Activated CD4-positive, CD25-positive, alpha-beta regulatory T cell (primary cell): ENCODE results near the gene CD7.

Experiments used
- DNase-seq, 4 experiments: peaks; one replicate each; lab custom pipeline; 2025; lab: John Stamatoyannopoulos, UW

The CD7 gene

DNA sequence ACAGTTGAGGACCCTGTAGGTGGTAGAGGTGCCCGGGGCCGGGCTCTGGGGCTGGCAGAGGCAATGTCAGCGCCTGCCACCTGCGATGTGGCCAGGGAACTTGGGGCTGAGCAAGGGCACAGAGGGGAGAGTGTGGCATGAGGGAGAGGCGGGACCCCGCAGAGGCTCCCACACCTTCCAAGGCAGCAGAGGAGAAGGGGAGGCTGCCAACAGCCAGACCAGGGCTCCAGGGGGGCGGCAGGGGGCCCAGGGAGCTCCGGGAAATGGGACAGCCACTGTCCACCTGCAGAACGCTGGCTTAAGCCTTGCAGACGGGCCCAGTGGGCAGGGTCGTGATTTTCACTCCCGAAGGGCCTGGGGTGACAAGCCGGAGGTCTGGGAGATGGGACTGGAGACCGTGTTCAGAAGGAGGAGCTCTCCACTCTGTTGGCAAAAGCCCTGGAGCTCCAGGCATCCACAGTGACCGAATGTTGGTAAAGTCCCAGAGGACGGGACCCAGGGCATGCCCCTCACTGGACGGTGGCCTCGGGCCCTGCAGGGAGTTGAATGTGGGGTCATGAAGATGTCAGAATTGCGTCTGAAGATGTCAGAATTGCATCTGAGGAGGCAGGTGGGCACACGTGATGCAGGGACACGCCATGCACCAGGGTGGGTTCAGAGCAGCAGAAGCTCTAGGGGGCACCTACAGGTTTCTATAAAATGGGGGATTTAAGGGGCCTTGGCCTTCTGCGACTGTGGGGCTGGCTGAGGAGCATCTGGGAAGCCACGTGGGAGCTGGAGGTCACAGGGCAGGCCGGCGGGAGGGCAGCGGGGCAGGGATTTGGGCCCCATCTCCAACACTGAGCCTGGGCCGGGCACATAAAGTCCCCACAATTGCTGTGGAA is 18.6 kb downstream of the CD7 start:
- DNase-seq = no peak

DNA sequence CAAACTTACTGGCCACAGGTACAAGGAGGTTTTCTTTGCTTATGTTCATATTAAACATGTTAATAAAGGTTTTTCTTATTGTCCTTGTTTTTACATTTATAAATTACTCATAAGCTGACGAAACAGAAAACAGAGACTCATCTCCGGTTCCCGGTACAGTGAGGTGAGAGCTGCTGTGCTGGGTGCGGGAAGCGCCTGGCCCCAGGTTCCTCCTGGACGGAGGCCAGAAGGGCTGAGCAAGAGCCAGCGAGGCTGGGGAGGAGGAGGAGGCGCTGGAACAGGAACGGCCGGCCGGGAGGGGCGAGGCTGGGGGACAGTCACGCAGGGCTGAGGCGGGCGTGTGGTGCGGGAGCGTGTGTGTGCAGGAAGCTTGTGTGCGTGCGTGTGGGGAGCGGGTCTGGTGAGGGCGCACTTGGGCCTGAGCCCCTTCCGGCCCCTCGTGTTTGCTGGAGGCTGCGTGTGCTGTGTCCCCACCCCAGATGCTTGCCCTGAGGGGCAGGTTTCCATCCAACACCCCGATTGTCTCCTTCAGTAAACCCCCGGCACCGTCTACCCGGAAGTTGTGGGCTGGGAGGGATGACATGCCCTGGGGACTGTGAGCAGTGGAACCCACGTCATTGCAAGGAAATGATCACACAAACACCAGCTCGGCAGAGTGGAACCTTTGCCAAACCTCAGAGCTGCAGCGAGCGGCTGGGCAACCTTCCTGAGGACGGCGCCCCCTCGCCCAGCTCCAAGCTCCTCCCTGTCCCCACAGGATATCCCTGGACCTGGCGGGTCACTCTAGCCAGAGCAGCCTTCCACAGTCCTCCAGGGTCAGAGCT is 19.5 kb downstream of the CD7 start:
- DNase-seq = peak; percentile 72 to 87 (median 84)

DNA sequence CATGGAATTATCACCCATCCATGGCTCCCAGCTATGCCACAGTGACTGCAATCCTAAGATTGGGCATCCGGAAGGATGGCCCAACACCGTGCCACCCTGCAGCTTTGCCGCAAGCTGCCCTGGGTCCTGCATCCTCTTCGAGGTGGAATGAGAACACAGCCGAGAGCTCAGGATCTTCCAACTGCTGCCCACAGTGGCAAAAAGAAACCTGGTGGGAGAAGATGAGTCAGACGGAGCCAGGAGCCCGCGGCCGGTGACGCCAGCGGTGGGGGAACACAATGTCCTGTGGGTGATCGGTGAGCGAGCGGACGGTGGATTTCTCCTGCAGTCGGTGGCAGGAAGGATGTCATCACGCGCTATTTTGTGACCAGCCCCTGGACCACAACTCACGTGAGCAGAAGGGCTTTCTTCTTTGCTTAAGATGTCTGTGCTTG is 20.1 kb downstream of the CD7 start:
- peak in 3 of 4 experiments; percentile 55 to 62 (median 55) for DNase-seq

DNA sequence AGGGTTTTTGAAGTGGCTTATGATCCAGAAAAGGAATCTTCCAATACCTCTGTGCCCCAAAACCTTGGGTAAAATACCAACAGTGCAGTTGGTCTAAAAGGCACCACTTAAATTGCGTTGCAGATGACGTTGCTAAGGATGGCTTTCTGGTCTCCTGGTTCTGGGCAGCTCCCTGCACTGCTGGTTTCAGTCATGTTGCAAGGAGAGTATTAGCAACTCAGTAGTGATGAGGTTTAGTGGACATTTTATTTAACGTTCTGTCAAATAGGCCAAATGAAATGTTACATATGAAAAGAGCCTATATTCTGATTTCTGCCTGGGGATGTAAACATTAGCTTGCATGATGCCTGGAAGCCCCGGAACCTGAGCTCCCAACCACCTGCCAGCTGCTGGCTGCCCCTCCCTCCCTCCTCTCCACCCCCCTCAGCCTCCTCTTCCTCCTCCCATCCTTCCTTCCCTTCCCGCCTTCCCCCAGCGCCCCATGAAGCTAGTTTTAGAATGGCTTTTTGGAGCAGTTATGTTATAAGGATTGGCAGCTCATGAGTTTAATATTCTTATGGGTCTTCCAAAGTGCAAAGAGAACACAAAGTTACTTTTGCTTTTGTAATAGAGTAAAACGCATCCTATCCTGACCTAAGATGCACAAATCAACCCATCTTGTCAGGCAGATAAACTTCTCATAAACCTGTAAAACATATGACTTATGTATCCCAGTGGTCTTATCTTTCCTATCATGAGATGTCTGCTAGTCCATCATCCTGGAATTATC is 20.7 kb downstream of the CD7 start:
- no peak for DNase-seq

DNA sequence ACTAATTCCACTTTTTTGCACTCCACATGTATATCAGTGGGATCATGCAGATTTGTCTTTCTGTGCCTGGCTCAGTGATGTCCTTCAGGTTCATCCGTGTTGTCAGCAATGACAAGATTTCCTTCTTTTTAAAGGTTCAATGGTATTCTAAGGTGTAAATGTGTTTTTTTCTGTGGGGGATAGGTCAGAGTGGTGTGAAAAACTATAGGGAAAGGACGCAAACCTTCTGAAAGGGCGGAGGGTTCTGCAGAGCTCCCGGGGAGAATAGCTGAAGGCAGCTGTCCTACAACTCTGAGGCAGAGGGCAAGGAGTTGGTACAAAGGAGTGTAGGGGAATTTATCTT is 22.0 kb downstream of the CD7 start:
- DNase-seq = no peak

DNA sequence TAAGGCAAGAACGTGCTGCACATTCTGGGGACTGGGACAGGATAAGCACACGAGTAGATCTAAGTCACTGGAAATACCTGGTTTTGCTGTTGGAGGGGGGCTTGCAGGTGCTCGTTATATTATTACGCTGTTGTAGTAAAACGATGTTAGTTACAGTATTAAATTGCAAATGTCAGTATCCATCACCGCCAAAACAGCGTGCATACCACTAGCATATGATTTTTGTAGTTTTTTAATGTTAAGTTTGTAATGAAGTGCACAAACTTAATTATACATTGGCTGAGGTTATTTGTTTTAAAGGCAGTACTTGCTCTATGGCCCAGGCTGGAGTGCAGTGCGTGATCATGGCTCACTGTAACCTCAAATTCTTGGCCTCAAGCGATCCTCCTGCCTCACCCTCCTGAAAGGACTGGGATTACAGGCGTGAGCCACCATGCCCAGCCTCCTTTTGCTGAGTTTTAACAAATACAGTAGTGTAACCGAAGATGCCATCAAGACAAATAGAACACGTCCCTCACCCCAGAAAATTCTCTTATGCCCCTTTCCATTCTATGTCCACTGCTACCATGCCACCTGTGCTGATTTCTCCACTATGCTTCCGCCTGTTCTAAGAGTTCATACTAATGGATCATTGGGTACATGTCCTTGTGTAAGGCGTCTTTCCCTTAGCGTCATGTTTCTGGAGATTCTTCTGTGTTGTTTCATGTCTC is 23.2 kb downstream of the CD7 start:
- DNase-seq = no peak

DNA sequence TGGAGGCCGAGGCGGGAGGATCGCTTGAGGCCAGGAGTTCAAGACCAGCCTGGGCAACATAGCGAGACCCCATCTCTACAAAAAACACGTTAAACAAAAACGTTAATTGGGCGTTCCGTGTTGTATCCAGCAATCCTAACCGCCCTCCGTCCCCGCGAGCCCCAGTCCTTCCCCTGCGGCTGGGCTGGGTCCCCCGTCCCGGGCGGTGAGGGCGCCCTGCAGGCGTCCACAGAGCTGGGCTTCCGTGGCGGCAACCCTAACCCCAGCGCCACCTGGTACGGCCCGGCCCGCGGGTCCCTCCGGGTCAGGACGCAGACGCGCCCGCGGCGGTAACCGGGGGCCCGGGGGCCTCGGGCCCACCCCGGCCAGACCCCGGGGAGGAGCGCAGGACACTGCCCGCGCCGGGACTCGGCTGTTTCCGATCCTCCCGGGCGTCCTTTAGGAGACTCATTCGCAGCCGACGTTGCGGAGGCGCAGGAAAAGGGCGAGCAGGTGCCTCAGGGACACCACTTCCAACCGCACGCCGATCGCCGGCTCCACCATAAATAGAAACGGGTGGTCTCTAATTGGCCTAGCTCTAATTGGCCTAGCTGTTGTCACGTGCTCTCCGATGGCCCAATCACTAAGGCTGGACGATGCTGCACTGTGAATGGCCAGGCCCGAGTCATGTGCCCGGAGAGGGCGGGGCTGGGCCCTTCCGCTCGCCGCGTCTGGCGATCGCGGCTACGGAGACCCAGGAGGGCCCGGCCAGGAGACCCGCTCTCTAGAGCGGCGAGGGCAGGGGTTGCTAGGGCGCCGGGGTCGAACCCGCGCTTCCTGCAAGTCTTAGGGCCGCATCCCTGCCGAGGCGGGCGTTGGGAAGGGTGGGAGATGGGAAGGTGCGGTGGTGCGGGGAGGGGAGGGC is 24.9 kb downstream of the CD7 start:
- peak; percentile 83 to 88 (median 88) for DNase-seq

DNA sequence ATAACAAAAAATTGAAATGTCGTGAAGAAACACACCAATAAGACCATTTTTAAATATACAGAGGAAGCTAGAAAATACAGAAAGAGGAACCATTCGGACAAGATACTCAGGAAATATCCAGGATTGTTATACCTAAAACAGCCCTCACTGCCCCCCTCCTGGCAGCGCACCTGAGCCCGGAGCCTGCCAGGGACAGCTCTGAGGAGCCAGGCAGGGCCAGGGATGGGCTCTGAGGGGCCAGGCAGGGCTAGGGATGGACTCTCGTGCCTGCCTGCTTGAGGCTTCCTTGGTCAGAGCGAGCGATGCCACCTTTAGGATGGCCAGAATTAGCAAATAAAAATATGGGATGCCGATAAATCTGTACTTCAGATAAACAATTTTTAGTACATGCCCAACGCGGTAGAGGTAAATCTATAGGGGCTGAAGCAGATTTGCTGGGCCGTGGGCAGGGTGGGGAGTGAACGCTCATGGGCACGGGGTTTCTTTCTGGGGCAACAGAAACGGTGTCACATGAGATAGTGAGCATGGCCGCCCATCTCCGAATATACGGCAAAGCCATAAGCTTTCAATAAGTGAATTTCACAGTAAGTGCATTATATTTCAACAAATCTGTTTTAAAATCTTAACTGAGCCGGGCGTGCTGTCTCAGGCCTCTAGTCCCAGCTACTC is 25.7 kb downstream of the CD7 start:
- no peak for DNase-seq

DNA sequence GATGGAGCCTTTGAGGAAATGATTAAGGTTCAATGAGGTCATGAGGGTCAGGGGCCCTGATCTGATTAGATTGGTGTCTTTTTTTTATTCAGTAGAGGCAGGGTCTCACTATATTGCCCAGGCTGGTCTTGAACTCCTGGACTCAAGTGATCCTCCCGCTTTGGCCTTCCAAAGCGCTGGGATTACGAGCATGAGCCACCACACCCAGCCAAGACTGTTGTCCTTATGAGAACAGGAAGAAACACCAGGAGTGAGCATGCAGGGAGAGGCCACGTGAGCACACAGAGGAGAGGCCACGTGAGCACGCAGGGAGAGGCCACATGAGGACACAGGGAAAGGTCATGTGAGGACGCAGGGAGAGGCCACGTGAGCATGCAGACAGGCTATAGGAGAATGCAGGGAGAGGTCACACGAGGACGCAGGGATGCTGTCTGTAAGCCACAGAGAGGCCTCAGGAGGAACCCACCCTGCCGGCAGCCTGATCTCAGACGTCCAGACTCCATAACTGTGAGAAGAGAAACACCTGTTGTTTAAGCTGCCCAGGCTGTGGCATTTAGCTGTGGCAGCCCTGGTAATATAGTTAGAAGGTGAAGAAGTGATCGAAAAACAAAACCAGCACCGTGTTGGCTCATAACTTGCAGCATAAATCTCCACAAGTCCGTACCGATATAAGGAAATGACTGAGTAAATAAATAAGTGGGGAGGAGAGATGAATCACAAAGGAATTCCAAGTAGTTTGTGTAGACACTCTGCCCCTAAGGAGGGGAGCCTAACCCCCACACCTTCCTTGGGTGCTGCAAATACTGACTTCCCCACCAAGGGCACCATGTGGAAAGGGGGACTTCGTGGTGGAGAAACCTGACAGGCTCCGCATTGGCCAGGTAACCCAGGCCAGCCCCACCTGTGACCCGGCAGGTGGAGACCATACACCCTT is 29.3 kb downstream of the CD7 start:
- DNase-seq = no peak

DNA sequence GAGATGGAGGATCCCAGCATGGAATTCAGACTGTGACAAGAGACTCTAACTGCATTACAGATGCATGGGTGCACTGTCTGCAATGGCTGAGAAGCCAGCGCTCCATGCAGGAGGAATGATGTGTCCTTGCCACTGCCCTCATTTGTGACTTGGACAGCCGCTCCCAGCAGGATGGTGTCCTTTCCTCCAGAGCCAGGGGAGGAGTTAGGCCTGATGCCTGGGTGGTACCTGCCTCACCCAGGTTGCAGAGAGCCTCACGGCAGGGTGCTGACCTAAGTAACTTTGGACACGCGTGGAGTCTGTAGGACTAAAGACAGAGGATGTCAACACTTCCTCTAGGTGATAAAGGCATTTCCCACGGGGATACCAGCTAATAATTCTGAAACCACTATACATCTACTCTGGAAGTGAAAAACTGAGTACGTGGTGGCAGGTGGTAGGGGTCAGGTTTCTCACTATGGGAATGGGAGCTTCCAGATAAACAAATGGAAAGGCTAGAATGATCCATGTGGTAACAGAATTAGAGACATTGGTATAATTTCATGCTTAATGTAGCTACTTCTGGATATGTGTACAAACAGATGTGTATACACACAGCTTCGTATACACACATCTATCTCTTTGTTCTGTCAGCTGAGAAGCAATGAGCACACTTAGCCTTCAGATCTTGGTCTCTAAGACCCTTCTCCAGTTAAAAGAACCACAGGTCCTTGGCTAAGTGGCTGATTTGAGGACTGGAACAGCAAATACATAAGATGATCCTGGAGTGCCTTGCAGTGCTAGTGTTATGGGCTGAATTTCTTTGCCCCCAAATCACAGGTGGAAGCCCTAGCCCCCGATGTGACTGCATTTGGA is 30.2 kb downstream of the CD7 start:
- DNase-seq = no peak

DNA sequence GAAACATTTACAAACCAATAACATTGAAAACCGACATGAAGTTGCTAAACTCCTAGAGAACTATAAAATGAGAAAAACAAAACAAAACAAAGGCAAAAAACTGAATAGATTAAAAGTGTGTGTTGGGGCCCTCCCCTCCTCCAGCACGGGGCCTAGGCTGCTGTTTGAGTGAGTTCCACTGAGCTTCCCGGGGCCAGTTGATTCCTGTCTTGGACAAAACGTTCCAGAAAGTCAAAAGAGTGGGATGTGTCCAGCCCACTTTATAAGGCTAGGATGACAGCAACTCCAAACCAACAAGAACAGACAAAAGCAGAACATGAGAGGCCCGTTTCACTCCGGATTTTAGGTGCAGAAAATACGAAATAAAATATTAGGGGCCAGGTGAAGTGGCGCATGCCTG is 32.3 kb downstream of the CD7 start:
- DNase-seq = no peak

DNA sequence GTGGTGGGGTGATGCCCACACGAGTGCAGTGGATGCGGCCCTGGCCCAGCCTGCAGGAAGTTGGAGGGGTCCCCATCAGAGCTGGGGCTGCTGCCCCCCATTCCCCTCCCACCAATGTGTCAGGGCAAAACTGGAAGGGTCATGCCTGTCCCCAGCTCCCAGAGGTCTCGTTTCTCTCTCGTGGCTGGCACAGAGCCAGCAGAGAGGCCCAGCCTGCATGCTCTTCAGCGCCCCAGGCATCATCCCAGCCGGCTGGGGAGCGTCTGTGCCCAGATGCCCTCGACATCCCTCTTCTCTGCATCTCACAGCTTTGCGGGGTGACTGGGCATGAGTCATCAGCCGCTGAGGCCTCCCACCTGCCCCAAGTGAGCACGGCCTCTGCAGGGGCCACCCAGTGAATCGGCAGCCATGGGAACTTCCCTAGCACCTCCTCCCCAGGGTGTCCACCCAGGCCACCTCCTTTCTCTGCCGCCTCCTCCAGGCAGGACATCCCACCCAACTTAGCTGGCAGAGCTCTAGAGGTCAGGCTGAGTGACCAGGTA is 34.1 kb downstream of the CD7 start:
- DNase-seq = no peak

DNA sequence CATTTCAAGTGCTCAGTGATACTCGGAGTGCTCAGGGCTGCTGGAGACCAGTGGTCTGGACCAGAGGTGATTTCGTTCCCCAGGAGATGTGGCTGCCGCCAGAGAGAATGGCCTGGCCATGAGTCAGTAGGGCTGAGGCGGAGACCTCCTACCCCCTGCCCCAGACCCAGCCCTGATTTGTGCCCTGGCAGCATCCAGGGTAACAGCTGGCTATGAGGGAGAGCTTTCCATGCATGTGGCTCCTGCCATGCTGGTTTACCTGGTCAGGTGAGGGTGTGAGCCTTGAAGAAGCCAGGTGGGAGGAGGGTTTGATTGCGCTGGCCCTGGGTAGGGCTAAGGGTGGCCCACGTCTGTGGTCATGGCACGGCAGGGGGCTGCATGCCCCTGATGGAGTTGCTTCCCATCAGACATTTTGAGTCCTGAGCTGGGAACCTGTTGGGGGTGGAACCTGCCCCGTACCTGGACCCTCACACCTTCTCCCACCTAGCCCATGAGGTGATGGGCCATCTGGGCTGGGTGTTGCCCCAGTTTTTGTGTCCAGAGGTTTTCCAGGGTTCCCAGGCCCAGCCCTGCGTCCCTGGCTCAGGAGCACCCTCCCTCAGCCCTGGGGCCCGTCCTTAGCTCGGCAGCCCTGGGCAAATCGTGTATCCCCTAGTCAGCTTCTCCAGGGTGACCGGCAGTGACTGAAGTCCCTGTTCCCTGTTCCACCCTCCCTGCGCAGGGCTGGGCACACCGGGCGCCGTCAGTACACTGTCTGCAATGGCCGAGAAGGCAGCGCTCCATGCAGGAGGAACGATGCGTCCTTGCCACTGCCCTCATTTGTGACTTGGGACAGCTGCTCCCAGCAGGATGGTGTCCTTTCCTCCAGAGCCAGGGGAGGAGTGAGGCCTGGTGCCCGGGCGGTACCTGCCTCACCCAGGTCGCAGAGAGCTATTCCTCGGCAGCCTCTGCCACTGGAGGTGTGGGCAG is 34.9 kb downstream of the CD7 start:
- no peak for DNase-seq

DNA sequence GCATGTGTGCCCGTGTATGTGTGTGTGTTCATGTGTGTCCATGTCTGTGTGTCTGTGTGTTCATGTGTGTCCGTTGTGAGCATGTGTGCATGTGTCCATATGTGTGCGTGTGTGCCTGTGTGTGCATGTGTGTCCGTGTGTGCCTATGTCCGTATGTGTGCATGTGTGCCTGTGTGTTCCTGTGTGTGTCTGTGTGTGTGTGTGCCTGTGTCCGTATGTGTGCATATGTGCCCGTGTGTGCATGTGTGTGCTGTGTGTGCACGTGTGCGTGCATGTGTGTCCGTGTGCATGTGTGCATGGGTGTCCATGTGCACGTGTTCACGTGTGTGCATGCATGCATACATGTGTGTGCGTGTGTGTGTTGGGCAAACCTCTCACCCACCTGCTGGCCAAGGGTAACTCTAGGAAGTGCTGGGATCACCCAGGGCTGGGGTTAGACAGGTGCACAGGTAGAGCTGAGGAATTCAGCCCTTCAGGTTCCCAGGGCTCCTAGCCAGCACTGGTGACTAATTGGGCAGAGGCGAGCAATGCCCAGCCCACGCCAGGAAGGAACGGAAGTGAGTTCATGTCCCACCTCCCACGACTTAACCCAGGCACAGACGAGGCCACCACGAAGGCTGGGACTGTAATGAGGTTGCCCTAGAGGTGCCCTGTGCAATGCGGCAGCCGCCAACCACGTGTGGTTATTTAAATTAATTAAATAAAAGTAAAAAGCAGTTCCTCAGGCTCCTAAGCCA is 35.7 kb downstream of the CD7 start:
- DNase-seq = no peak

DNA sequence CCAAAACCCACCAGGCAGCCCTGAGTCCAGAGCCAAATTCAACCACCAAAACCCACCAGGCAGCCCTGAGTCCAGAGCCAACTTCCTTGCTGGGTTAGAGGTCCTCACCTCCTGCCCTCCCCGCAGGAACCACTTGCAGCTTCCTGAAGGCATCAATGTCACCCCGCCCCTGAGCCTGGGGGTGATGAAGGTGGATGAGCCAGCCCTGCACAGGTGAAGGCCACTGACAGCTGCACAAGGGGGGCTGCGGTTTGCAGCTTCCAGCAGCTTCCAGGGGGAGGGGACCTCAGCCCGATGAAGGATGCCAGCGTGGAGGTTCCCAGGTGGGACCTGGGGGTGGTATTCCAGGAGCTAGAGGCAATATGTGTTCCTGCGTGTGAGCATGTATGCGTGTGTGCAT is 36.3 kb downstream of the CD7 start:
- DNase-seq = no peak

DNA sequence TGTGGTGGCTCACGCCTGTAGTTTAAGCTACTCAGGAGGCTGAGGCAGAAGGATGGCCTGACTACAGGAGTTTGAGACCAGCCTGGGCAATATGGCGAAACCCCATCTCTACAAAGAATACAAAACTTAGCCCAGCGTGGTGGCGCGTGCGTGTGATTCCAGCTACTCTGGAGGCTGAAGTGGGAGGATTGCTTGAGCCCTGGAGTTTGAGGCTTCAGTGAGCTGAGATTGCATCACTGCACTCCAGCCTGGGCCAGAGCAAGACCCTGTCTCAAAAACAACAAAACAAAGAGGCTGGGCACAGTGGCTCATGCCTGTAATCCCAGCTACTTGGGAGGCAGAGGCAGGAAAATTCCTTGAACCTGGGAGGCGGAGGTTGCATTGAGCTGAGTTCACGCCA is 36.9 kb downstream of the CD7 start:
- DNase-seq = no peak
